HG03565 (cell line): ENCODE data around the gene DBT.
A peak's percentile ranks its signal among the peaks of the same experiment; 100 is the strongest.
"Not testable (repeated sequence)": the region's sequence is repeated elsewhere in the genome, so short reads cannot be mapped to it uniquely, and the experiment has no call there.

Source experiments
- ATAC-seq: cut with Tn5 transposase; IDR thresholded peaks from one replicate; pipeline ENCODE4 v1.9.1; 2021; ENCODE audit warnings: mild to moderate bottlenecking, moderate library complexity; ENCODE audit not compliant: unreplicated experiment

DBT gene

DNA sequence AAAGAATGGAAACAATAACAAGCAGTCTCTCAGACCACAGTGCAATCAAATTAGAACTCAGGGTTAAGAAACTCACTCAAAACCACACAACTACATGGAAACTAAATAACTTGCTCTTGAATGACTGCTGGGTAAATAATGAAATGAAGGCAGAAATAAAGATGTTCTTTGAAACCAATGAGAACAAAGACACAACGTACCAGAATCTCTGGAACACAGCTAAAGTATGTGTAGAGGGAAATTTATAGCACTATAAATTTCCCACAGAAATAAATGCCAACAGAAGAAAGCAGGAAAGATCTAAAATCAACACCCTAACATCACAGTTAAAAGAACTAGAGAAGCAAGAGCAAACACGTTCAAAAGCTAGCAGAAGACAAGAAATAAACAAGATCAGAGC lies 46.9 kb downstream of the DBT start:
- ATAC-seq, result not testable (repeated sequence)

DNA sequence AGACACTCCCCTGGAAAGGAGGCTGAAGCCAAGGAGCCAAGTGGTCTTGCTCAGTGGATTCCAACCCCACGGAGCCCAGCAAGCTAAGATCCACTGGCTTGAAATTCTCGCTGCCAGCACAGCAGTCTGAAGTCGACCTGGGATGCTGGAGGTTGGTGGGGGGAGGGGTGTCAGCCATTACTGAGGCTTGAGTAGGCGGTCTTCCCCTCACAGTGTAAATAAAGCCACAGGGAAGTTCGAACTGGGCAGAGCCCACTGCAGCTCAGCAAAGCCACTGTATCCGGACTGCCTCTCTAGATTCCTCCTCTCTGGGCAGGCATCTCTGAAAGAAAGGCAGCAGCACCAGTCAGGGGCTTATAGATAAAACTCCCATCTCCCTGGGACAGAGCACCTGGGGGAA lies 49.6 kb downstream of the DBT start:
- not testable (repeated sequence) for ATAC-seq

DNA sequence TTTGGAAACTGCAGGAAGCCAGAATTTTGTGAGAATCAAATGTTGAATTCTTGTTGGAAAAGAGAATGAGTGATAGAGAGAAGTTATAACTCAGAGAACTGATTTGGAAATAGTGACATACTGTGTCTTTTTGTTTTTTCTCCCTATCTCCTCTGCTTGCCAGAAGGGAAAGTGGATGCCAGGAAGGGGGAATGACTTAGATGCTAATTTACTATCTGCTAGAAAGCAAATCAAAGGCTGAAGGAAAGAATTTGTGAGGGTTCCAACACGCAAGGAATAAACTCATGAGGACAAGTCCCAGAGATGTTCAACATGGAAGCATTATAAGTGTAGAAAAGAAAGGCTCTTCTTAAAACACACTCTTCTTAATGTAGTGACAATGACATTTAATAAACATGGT lies 51.0 kb downstream of the DBT start:
- ATAC-seq, result no peak

DNA sequence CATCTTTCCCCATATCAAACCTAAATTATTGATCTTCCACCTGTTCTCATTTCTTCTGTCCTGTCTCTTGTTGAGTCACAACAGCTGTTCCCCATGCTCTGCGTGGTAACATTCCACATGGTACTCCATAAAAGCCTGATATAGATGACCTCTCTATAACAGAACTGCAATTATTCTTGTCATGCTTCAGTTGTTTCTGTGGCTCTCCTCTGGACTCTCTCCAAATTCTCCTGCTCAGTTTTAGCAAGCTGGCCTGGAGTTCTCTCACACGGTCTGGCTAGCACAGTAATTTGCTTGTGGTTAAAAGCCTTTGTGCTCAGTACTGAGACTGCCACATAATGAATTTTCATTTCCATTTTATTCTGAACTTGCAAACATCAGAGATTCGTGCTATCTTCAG lies 61.0 kb downstream of the DBT start:
- ATAC-seq, result no peak

DNA sequence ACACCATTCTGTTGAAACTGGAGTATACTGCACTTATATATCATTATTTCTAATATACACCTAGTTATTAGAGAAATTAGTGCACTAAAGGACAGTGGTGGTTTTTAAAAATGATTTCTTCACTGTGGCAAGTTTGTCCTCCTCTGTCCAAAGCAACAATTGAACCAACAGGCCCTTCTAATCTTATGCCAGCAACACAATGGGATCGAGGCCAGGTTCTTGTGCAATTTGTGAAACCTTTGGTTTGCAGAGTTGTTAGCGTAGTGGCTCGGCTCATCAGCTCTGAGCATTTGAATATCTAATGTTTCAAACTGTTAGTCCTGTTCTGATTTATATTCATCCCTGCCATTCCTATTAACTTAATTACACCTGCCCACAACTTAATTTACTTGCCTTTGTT lies 61.7 kb downstream of the DBT start:
- no peak for ATAC-seq

DNA sequence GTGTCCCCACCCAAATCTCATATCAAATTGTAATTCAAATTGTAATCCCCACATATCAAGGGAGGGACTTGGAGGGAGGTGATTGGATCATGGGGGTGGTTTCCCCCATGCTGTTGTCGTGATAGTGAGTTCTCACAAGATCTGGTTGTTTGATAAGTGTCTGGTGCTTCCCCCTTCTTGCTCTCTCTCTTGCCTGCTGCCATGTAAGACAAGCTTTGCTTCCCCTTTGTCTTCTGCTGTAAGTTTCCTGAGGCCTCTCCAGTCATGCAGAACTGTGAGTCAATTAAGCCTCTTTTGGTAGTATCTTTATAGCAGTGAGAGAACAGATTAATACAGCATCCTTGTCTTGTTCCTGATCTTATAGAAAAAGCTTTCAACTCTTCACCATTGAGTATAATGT lies 65.1 kb downstream of the DBT start:
- ATAC-seq, result peak; percentile 90

DNA sequence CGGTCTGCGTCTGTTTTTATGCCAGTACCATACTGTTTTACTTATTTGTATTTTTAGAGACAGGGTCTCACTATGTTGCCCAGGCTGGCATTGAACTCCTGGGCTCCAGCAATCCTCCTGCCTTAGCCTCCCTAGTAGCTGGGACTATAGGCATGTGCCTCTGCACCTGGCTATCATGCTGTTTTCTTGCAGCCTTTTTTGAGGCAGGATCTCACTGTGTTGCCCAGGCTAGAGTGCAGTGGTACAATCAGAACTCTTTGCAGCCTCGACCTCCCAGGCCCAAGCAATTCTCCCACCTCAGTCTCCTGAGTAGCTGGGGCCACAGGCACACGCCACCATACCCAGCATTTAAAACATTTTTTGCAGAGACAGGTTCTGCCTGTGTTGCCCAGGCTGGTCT lies 66.3 kb downstream of the DBT start:
- no peak for ATAC-seq

DNA sequence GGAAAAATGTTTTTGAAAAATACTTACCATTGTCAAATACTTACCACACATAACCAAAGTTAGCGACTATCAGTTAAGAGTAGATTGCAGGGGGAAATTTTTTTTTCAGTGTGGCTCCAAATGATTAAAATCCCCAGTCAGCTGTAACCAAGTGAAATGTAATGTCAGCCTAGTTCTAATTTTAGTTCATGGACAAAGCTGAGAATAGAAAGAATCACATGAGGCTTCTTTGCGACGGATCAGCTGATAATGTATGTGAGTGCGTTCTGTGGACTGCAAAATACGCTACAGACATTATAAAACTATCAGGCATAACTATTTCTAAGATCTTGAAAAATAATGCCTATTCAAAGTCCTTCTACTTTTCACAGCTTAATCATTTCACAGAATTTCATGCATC lies 71.5 kb downstream of the DBT start, which contains the start of gene LRRC39:
TSS of gene LRRC39 (minus strand) at position 166 of the 400 bp plus-strand sequence. CDS start 9,740 bp downstream, outside the sequence.
- no peak for ATAC-seq

DNA sequence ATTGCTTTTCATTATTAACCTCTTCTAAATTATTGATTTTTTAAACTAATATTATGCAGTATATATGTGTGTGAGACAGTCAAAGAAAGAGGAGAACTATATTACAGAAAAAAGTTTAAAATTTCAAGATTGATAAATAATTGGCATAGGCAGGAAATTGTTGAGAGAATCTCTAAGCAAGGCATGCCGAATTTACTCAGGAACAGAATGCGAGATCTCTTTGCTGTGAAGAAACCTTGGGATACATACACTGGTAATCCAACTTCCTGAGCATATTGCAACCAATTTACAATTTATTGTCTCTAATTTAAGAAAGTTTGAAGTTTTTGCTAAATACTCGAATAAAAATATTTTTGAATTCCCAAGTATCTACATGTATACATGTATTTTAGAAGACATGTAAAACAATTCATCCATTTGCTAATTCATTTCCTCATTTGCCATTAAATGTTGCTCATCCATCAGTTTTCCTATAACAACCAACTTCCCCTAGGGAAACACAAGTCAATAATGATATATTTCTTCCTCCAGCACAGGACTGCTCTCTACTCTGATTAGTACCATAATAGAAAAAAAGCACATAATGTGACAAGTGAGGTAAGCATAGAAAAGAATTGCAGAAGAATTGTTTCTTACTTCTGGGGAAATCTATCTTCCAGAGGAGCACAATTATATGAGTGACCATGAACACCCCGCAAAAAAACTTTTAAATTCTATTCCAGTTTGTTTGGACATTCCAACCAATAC lies 72.2 kb downstream of the DBT start:
- ATAC-seq, result no peak

DNA sequence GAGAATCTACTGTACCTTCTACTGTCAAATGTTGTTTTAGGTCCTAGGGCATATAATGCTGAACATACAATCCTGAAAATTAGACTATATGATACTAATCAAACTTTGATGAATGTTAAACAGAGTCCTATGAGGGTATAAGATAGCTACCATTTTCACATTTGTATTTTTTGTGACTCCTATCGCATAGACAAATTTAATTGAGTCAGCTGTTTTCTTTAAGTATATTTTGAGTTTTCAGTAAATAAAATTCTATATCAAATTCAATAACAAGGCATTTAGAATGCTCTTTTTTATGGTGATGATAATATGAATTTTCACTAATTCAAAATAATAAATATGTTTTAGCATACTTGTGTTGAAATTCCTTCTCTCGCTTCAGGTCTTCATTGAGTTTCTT lies 81.6 kb downstream of the DBT start:
- ATAC-seq, result no peak

DNA sequence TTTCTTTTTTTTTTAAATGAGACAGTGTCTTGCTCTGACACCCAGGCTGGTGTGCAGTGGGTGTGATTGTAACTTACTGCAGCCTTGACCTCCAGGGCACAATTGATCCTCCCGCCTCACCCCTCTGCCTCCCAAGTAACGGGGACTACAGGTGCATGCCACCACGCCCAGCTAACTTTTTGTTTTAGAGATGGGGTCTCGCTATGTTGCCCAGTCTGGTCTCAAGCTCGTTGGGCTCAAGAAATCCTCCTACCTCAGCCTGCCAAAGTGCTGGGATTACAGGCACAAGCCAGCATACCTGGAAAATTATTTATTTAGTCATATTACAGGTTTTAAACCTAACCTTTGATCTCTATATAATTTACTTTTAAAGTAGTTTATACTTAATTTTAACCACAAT lies 84.9 kb downstream of the DBT start:
- ATAC-seq, result no peak

DNA sequence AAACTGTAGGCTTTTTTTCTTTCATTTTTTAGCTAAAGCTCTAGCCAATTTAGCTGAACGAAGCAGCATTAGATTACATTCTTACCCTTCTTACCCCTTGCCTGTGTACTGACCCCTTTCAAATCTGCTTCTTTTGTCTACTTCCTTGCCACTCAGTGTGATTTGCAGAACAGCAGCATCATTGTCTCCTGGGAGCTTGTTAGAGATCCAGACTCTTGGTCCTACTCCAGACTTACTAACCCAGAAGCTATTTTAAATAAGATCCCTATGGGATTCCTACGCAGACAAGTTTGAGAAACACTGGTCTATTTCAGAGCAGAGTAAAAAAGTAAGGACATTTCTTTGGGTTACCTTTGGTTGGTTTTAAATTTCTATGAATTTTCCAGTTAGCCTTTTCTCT lies 85.4 kb downstream of the DBT start:
- no peak for ATAC-seq

DNA sequence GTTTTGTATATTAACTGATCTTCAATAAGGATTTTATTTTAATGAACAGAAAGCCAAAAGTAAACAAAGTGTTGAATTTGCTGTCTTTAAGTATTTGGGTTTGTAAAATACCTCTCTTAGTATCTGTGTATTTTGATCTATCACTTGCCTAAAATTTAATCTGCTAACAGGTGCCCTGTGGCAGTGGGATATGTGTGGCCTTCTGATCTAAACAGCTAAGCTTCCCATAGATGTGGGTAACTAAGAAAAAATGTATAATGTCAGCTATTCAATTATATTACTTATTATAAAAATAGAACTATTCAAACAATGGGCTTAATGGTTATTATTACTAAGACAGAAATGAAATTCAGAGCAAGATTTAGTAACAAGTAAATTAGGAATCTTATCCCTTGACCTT lies 86.8 kb downstream of the DBT start:
- no peak for ATAC-seq

DNA sequence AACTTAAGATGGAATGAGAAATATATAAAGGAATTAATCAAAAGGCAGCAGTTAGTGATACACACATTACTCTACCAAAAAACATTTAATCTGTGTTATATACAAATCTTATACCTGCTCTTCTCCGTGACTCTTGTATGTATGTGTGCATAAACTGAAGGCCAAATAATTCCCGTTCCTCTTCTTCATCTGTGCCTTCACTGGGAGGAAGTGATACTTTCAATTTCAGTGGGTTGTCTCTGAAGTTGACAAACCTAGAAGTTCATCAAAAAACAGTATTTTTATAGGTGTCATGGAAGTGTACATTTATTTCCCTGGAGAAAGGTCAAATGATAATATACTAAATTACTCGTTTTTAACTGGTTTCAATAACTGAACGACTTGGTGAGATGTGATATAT lies 97.4 kb downstream of the DBT start:
- ATAC-seq, result peak; percentile 78

DNA sequence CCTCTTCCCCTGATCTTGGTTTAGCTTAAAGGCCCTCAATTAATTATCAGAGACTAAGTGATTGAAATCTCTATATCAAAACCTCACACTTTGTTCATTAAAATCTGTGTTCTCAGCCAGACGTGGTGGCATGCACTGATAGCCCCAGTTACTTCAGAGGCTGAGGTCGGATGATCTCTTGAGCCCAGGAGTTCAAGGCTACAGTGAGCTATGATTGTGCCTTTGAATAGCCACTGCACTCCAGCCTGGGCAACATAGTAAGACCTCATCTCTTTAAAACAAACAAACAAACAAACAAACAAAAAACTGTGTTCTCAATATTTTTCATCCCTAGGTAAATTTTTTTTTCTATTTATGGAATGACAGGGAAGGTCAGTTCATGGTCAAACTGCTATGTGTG lies 98.0 kb downstream of the DBT start:
- ATAC-seq, result no peak

DNA sequence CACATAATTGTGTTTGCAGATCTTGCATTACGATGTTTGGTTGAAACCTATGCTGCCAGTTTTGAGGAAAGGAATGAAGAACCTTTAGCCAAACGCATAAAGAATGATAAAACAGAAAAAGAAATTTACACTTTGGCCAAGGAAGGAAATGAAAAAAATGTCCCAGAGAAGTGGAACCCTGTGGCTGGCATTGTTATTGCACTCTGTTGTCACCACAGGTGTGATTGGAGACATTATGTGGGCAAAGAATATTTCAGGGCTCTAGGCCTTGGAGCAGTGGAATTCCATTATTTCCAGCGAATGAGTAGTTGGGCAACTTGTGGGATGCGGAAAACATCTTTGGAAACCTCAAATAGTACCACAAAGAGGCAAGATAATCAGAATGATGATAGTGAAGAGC lies 101.8 kb downstream of the DBT start:
- no peak for ATAC-seq

DNA sequence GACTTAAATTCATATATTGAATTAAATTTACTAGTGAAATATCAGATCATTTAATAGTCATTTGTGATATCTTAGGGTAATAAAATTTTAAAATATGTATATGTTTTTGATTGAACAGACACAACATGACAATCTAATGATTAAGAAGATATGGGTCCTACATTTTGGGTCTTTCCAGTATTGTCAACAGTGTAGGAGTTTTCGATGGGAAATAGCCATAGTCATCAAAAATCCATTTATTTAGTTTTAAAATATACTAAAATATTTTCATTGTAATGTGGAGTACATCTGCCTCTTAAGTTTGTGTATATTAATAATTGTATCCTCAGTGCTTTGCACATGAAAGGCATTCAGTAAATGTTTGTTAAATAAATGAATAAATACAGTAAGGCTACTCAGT lies 102.7 kb downstream of the DBT start:
- ATAC-seq, result no peak

DNA sequence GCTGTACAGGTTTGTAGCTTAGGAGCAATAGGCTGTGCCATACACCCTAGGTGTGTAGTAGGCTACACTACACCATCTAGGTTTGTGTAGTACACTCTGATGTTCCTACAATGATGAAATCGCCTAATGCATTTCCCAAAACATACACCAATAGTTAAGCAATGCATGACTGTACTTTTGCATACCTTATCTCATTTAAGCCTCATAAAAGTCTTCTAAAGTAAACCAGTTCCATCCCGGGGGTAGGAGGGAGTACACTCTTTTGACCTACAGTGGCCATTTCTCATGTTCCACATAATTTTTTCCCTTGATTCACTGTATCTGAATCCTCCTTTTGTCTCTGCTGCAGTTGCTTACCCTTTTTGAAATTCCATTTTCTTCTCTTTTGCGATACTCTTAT lies 104.5 kb downstream of the DBT start:
- no peak for ATAC-seq

DNA sequence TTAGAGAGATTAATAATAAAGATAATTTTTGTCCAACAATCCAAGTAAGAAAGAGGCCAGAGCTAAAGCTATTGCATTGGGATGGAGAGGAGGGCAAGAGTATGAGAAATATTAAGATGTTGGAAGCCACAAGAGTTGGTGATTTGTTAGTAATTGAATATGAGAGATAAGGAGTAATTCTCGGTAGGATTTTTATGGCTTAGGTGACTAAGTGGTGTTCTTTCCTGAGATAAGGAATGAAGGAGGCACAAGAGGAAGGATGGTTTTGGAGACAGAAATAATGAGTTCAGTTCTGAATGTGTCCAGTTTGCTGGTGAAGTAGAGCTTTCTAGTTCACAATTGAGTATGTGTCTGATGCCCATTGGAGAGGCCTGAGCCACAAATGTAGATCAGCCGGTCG lies 107.3 kb downstream of the DBT start:
- ATAC-seq, result no peak

DNA sequence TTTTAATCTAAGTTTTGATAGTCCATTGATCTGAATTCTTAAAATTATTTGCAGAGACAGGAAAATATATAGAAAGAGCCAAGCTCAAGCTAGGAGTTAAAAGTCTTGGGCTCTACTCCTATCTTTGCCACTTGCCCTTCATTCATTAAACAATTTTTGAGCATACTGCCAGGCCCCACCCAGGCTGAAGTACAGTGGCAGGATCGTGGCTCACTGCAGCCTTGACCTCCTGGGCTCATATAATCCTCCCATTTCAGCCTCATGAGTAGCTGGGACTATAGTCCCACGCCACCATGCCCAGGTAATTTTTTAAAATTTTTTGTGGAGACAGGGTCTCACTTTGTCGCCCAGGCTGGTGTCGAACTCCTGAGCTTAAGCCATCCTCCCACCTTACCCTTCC lies 108.4 kb downstream of the DBT start:
- no peak for ATAC-seq

DNA sequence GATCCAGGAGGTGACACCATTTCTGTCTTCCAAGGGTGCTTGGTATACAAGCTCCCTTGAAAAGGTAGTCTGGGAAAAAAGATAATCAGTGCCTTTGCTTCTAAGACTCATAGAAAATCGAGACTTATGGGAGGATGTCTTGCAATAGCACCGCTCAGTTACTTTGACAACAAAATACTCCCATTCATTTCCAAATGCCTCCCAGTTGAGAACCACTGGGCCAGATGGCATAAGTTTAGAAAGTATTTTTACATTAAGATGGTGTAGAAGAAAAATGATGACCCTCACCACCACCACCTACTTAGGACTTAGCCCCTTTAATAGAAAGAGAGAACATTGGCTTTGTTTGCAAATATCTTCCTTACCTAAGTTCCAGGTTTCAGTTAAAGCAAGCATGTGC lies 112.0 kb downstream of the DBT start:
- ATAC-seq, result no peak
